BLaER1 treated with 17β-estradiol and CSF1 and Interleukin-3, amounts not matched to agents 10 nM and 100 nM (cell line): ENCODE measurements around the gene SLC39A11.

Experiments
- H3K27ac ChIP-seq, 11 experiments: shearing (Covaris generic); formaldehyde crosslinking; 2 replicates each; pipeline ENCODE4 v1.8.1; 2022
- H3K27me3 ChIP-seq, 11 experiments: shearing (Covaris generic); formaldehyde crosslinking; 2 replicates each; pipeline ENCODE4 v1.8.1; 2022
- H3K36me3 ChIP-seq, 11 experiments: shearing (Covaris generic); formaldehyde crosslinking; 2 replicates each; pipeline ENCODE4 v1.8.1; 2022
- H3K4me1 ChIP-seq, 10 experiments: shearing (Covaris generic); formaldehyde crosslinking; 2 replicates each; pipeline ENCODE4 v1.8.1; 2022
- H3K4me2 ChIP-seq, 11 experiments: shearing (Covaris generic); formaldehyde crosslinking; 2 replicates each; pipeline ENCODE4 v1.8.1; 2022
- H3K4me3 ChIP-seq, 10 experiments: shearing (Covaris generic); formaldehyde crosslinking; 2 replicates each; pipeline ENCODE4 v1.8.1; 2022
- H3K9ac ChIP-seq, 11 experiments: shearing (Covaris generic); formaldehyde crosslinking; 2 replicates each; pipeline ENCODE4 v1.8.1; 2022
- H3K9me3 ChIP-seq, 11 experiments: shearing (Covaris generic); formaldehyde crosslinking; replicated peaks in 1 of 11; 2 replicates each; pipeline ENCODE4 v1.8.1; 2022
- H4K20me1 ChIP-seq, 11 experiments: shearing (Covaris generic); formaldehyde crosslinking; 2 replicates each; pipeline ENCODE4 v1.8.1; 2022
- Cebpa-rat ChIP-seq, 11 experiments: shearing (Covaris generic); IDR thresholded peaks; 2 replicates each; pipeline ENCODE4 v1.8.1; 2022

The SLC39A11 gene

GRCh38 chr17:72691586-72691985, 400.9 kb downstream of the SLC39A11 start:
- H3K4me2 ChIP-seq: no peak overlapping the region
- TF ChIP-seq Cebpa-rat (IDR thresholded peaks at IDR 0.05): no peak
- H3K9me3 ChIP-seq: no peaks in the 10 kb centered on the region
- H3K36me3 ChIP-seq: no peaks in the 10 kb centered on the region; a peak in 3 of 22 replicates
- H3K4me1 ChIP-seq: peaks cover 0 to 21% (median 13%) of the 10 kb centered on the region in 10 experiments; a peak in 13 of 20 replicates
- no peak overlapping the region for H3K4me3 ChIP-seq
- no peak overlapping the region for H3K27ac ChIP-seq
- no peak overlapping the region for H3K9ac ChIP-seq
- no peaks in the 10 kb centered on the region for H3K27me3 ChIP-seq
- no peaks in the 10 kb centered on the region for H4K20me1 ChIP-seq

DNA sequence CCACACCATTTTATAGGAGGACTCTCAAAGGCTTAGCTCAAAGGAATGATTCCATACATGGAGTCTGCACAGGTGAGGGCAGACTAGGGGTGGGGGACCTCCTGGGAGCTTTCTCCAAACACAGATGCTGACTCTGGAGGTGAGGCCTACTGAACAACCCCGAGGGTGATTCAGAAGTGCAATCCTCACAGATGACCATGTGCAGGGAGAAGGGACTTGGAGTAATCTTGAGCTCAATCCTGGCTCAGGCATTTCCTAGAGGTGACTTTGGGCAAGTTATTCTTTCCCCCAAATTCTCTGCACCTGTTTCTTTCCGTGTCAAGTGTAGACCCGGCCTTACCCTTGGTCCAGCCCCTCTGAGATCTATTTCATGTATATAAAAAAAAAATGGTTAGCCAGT, 401.5 kb downstream of the SLC39A11 start:
- Histone ChIP-seq H3K36me3 (no peaks in the 10 kb centered on the region; a peak in 3 of 22 replicates), H3K27me3 (no peaks in the 10 kb centered on the region), H3K27ac (no peak overlapping the region), H3K4me1 (peaks cover 0 to 21% (median 13%) of the 10 kb centered on the region in 10 experiments; a peak in 13 of 20 replicates), H3K9me3 (no peaks in the 10 kb centered on the region), H4K20me1 (no peaks in the 10 kb centered on the region), H3K9ac (no peak overlapping the region), H3K4me3 (no peak overlapping the region), H3K4me2 (peak overlapping the region in 7 of 11 experiments; percentile 19 to 56 (median 49); a peak in 11 of 22 replicates)
- TF ChIP-seq Cebpa-rat (IDR thresholded peaks at IDR 0.05): no peak

DNA sequence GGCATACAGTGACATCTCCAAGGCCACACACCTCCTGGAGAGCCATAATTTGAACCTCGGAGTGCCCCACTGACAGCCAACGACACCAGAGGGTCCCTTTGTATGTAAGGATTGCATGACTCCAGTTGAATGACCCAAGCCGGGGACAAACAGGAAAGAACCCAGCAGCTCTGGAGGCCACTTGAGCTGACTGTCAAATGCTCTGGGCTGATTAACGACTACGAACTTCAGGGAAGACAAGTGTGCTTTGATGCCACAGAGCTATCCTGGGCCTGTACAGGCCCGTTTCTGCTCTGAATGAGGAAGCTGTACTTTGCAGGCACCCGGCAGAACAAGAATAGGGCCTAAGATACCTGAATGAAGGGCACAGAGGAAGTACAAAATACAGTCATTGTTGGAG, 404.6 kb downstream of the SLC39A11 start:
- H3K27me3 ChIP-seq: no peaks in the 10 kb centered on the region
- H3K36me3 ChIP-seq: no peaks in the 10 kb centered on the region; a peak in 1 of 22 replicates
- no peak overlapping the region for H3K4me3 ChIP-seq
- no peaks in the 10 kb centered on the region for H3K9me3 ChIP-seq
- H3K4me1 ChIP-seq: peaks cover 9 to 39% (median 28%) of the 10 kb centered on the region in 10 experiments; a peak in 18 of 20 replicates
- H3K27ac ChIP-seq: no peak overlapping the region
- no peak overlapping the region for H3K4me2 ChIP-seq
- TF ChIP-seq Cebpa-rat (IDR thresholded peaks at IDR 0.05): no peak
- no peak overlapping the region for H3K9ac ChIP-seq
- no peaks in the 10 kb centered on the region for H4K20me1 ChIP-seq

- Histone ChIP-seq H3K9ac (0 out of 22 replicates have a peak overlapping the region, but pooled peaks of 1 of the 11 experiments have one; percentile 11), H3K27ac (peak overlapping the region in 8 of 11 experiments; percentile 7 to 49 (median 19); a peak in 9 of 22 replicates), H3K36me3 (peaks cover 0 to 6% (median 0%) of the 10 kb centered on the region in 11 experiments; a peak in 1 of 22 replicates), H3K4me2 (peak overlapping the region in 10 of 11 experiments; percentile 23 to 72 (median 64); a peak in 18 of 22 replicates), H3K4me1 (peaks cover 9 to 26% (median 17%) of the 10 kb centered on the region in 10 experiments; a peak in 18 of 20 replicates), H4K20me1 (no peaks in the 10 kb centered on the region), H3K27me3 (no peaks in the 10 kb centered on the region), H3K4me3 (no peak overlapping the region), H3K9me3 (peaks cover 0 to 7% (median 0%) of the 10 kb centered on the region in 11 experiments; a peak in 1 of 22 replicates)
- TF ChIP-seq Cebpa-rat (IDR thresholded peaks at IDR 0.05): no peak
Measured at GRCh38 chr17:72684405-72685020, 408.0 kb downstream of the SLC39A11 start.

DNA sequence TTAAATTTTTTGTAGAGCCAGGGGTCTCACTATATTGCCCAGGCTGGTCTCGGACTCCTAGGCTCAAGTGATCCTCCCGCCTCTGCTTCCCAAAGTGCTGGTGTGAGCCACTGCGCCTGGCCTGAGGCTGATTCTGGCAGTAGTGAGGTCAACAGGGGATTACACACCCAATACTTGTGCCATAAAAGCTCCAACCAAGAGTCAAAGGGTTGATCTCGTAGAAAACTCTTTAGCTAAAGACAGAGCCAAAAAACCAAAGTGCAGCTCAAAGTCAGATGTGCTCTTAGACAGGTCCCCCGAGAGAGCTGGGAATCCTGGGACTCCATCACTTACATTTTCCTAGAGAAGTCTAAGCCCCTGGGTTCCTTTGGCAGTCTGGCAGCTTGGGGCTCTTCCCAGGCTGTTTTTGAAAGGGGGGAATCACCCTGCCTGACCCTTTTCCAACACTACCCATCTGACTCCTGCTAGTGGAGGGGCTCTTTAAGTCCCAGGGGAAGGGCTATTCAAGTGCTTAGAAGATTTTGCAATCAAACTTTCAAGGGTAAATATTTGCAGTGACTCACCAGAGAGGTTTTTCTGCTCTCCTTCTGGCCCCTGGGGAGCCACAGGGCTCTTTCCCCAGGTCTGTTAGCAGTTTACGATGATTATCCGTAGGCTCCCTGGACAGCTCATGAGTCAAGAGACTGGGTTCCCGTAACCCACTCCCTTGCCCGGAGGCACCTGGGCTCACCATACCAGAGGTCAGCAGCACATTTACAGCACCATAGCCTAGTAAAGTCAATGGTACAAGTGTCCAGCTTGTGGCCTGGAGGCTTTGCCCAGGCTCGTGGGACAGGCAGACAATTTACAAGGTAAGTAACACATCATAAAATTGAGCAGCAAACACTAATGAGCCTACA, 408.7 kb downstream of the SLC39A11 start:
- peak overlapping the region in 10 of 11 experiments; percentile 23 to 72 (median 64); a peak in 19 of 22 replicates for H3K4me2 ChIP-seq
- H3K9me3 ChIP-seq: peaks cover 0 to 7% (median 0%) of the 10 kb centered on the region in 11 experiments; a peak in 1 of 22 replicates
- no peak for TF ChIP-seq Cebpa-rat (IDR thresholded peaks at IDR 0.05)
- no peak overlapping the region for H3K4me3 ChIP-seq
- peaks cover 9 to 24% (median 17%) of the 10 kb centered on the region in 10 experiments; a peak in 18 of 20 replicates for H3K4me1 ChIP-seq
- H3K27me3 ChIP-seq: no peaks in the 10 kb centered on the region
- 0 out of 22 replicates have a peak overlapping the region, but pooled peaks of 1 of the 11 experiments have one; percentile 11 for H3K9ac ChIP-seq
- H3K27ac ChIP-seq: peak overlapping the region in 8 of 11 experiments; percentile 7 to 49 (median 19); a peak in 10 of 22 replicates
- H3K36me3 ChIP-seq: peaks cover 0 to 6% (median 0%) of the 10 kb centered on the region in 11 experiments; a peak in 1 of 22 replicates
- H4K20me1 ChIP-seq: no peaks in the 10 kb centered on the region

DNA sequence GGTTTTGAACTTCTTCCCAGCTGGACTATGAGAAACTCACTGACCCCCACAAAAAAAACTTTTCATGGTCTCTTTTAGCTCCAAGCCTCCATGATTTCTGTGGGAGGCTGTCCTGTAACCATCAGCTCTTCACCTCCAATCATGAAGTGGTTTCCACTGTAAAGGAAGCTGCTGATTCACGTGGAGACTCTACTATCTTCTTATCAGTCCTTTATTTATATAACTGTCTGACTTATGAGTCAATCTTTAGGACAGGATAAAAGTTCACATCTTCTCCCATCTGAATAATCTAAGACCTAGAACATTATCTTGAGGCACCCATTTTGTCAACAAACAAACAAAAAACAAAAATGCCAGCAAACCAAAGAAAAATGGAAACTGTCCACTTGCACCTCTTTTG, 409.9 kb downstream of the SLC39A11 start:
- H3K27me3 ChIP-seq: no peaks in the 10 kb centered on the region
- no peak overlapping the region for H3K4me2 ChIP-seq
- no peaks in the 10 kb centered on the region for H4K20me1 ChIP-seq
- H3K4me3 ChIP-seq: no peak overlapping the region
- peaks cover 0 to 6% (median 0%) of the 10 kb centered on the region in 11 experiments; a peak in 2 of 22 replicates for H3K36me3 ChIP-seq
- H3K27ac ChIP-seq: no peak overlapping the region
- no peak for TF ChIP-seq Cebpa-rat (IDR thresholded peaks at IDR 0.05)
- H3K4me1 ChIP-seq: peaks cover 9 to 19% (median 17%) of the 10 kb centered on the region in 10 experiments; a peak in 18 of 20 replicates
- no peak overlapping the region for H3K9ac ChIP-seq
- peaks cover 0 to 7% (median 0%) of the 10 kb centered on the region in 11 experiments; a peak in 1 of 22 replicates for H3K9me3 ChIP-seq

- H3K4me2 ChIP-seq: no peak overlapping the region
- no peak overlapping the region for H3K27ac ChIP-seq
Measured at GRCh38 chr17:72681844-72682243, 410.6 kb downstream of the SLC39A11 start.

DNA sequence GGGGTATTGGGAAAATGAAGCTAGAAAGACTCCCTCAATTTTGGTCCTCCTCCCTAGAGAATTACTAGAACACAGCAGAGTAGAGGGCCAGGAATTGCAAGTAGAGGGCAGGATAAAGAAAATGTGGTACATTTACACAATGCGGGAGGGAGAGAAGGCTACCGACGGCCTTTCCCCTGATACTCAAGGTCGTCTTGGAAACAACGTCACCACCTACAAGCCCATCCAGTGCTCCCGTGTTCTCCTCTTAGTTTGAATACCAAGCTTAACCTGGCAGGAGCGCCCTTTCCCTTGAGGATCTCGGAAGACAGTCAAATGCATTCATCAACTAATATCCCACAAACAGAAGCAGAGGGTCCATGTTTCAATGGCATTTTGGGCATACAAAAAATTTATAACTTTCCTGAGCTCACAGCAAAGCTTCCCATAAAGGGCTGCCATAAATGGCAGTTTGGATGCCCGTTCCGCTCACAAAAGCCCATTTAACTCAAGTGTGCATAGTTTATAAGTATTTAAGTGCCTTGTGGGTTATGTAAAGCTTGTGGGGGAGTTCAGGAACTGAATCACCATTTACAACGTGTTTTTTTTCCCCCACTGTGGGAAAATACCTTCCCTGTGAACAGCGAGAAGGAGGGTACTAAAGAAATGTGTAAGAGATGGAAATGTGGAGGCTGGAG, 414.6 kb downstream of the SLC39A11 start:
- Histone ChIP-seq H3K4me2 (no peak overlapping the region), H3K27ac (no peak overlapping the region), H3K4me3 (no peak overlapping the region), H3K9ac (no peak overlapping the region), H3K4me1 (0 out of 20 replicates have a peak, but pooled peaks cover 0 to under 1% (median 0%) of the 10 kb centered on the region in 10 experiments), H3K36me3 (peaks cover 0 to 10% (median 0%) of the 10 kb centered on the region in 11 experiments; a peak in 2 of 22 replicates), H3K9me3 (peaks cover 0 to 7% (median 0%) of the 10 kb centered on the region in 11 experiments; a peak in 2 of 22 replicates), H4K20me1 (no peaks in the 10 kb centered on the region), H3K27me3 (no peaks in the 10 kb centered on the region)
- TF ChIP-seq Cebpa-rat (IDR thresholded peaks at IDR 0.05): no peak

More at GRCh38 chr17:72681844-72682243, 410.6 kb downstream of the SLC39A11 start:
- H4K20me1 ChIP-seq: no peaks in the 10 kb centered on the region
- no peaks in the 10 kb centered on the region for H3K27me3 ChIP-seq
- peaks cover 0 to 6% (median 0%) of the 10 kb centered on the region in 11 experiments; a peak in 2 of 22 replicates for H3K36me3 ChIP-seq
- peaks cover 9 to 19% (median 17%) of the 10 kb centered on the region in 10 experiments; a peak in 18 of 20 replicates for H3K4me1 ChIP-seq
- TF ChIP-seq Cebpa-rat (IDR thresholded peaks at IDR 0.05): no peak
- H3K9ac ChIP-seq: no peak overlapping the region
- H3K4me3 ChIP-seq: no peak overlapping the region
- peaks cover 0 to 7% (median 0%) of the 10 kb centered on the region in 11 experiments; a peak in 1 of 22 replicates for H3K9me3 ChIP-seq
